GM18951 (cell line): Measurements from ENCODE around the gene ACOXL.

Source experiments
- POLR2A ChIP-seq: IDR thresholded peaks from 4 replicates; pipeline ENCODE4 v1.6.1; 2011; ENCODE audit warnings: mild to moderate bottlenecking; ENCODE audit not compliant: insufficient read length, insufficient read depth; ENCODE audit errors: extremely low read depth
- in situ Hi-C: fragments of 300-500 bp; cut with MboI; formaldehyde crosslinking; loops from one replicate; pipeline ENCODE4 v1.12.0; 2022; ENCODE audit warnings: low sequenced_read_pairs, mixed read lengths, inconsistent platforms; ENCODE audit not compliant: unreplicated experiment

Gene ACOXL

GRCh38 chr2:111143107-111143842, 410.9 kb downstream of the ACOXL start:
- no peak for TF ChIP-seq POLR2A
- in situ Hi-C loops, result no loop called here

- TF ChIP-seq POLR2A, result no peak
- in situ Hi-C loops, result no loop called here
Observed at GRCh38 chr2:111143843-111144198, 411.4 kb downstream of the ACOXL start.

- in situ Hi-C loops, result no loop called here
- no peak for TF ChIP-seq POLR2A
Observed at GRCh38 chr2:111145103-111145760, 412.9 kb downstream of the ACOXL start.

- in situ Hi-C loops, result no loop called here
- TF ChIP-seq POLR2A, result no peak
Observed at GRCh38 chr2:111145951-111146350, 413.6 kb downstream of the ACOXL start.

GRCh38 chr2:111148225-111148873, 416.0 kb downstream of the ACOXL start:
- in situ Hi-C loops, result no loop called here
- TF ChIP-seq POLR2A, result no peak

- no peak for TF ChIP-seq POLR2A
- in situ Hi-C loops, result no loop called here
Observed at GRCh38 chr2:111148925-111149324, 416.6 kb downstream of the ACOXL start.

GRCh38 chr2:111149882-111150455, 417.6 kb downstream of the ACOXL start:
- no peak for TF ChIP-seq POLR2A
- in situ Hi-C loops, result no loop called here

GRCh38 chr2:111154758-111155157, 422.4 kb downstream of the ACOXL start:
- in situ Hi-C loops, result no loop called here
- no peak for TF ChIP-seq POLR2A

- TF ChIP-seq POLR2A, result no peak
- in situ Hi-C loops, result no loop called here
Observed at GRCh38 chr2:111155610-111156009, 423.2 kb downstream of the ACOXL start.

GRCh38 chr2:111156529-111156928, 424.2 kb downstream of the ACOXL start:
- in situ Hi-C loops, result no loop called here
- no peak for TF ChIP-seq POLR2A

GRCh38 chr2:111157071-111157661, 424.8 kb downstream of the ACOXL start:
- in situ Hi-C loops, result no loop called here
- no peak for TF ChIP-seq POLR2A

- TF ChIP-seq POLR2A, result no peak
Observed at GRCh38 chr2:111157798-111158197, 425.4 kb downstream of the ACOXL start.

GRCh38 chr2:111159641-111160040, 427.3 kb downstream of the ACOXL start:
- TF ChIP-seq POLR2A, result no peak
- in situ Hi-C loops, result no loop called here

More at GRCh38 chr2:111157798-111158197, 425.4 kb downstream of the ACOXL start:
- in situ Hi-C loops, result no loop called here
